Measurements from ENCODE around the gene AFAP1.

The AFAP1 gene

DNA sequence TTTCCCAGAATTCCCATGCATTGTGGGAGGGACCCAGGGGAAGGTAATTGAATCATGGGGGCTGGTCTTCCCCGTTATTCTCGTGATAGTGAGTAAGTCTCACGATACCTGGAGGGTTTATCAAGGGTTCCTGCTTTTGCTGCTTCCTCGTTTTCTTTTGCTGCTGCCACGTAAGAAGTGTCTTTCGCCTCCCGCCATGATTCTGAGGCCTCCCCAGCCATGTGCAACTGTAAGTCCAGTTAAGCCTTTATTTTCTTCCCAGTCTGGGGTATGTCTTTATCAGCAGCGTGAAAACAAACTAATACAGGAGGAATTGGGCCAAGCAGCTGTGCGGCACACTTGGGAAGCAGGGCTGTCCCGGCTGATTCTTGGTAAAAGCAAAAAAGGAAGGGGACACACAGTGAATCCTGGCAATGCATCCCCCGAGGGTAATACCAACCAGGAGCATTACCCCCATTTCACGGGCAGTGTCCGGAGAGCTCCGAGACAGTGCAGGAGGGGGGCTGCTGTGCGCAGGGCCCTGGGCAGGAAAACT is 185.7 kb downstream of the AFAP1 start:
- no peak for DNase-seq (ENCODE audit: low spot score)

DNA sequence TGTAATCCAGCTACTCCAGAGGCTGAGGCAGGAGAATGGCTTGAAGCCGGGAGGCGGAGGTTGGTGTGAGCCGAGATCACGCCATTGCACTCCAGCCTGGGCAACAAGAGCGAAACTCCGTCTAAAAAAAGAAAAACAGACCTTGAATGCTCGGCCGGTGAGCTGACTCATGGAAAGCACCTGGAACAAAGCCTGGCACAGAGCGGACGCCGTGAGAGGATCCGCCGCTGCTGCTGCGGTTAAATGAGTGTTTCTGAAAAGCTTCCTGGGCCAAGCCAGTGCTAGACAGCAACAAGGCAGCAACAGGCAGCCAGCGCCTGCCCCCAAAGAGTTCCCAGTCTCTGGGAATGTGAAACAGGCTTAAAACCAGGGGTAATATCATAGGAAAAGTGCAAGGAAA is 186.4 kb downstream of the AFAP1 start:
- DNase-seq (ENCODE audit: low spot score): no peak

DNA sequence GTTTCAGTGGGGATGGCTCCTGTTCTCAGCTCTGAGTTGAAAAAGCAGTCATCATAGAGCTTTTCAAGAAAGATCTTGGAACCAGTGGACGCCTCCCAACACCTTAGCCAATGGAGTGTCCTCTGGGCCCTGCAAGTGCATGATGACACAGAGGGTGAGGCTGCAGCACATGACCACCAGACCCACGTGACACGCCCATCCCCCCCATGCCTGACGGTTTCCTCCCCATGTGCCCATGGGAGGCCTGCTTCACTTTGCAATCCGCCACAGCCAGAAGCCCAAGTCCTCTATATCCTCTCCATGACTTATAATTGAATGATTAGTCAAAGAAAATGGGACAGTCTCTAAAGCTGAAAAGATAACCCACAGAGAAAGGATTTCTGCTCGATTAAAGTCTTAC is 187.0 kb downstream of the AFAP1 start:
- no peak for DNase-seq (ENCODE audit: low spot score)

DNA sequence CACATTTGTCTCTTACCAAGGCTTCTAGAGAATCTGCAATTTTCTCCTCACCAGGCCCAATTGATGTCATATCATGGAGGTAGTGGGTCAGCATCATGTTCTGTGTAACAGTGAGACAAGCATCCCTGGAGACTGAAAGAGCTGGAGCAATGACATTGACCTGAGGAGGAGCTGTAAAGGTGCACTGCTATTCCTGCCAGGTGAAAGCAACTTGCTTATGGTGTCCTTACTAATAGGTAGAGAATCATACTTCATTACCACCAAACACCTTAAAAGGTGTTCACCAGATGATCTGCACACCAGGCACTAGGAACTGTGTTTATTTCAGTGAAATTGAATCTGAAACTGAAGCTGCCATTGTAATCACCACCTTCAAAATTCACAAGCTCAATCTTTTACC is 188.7 kb downstream of the AFAP1 start:
- DNase-seq (ENCODE audit: low spot score): no peak

DNA sequence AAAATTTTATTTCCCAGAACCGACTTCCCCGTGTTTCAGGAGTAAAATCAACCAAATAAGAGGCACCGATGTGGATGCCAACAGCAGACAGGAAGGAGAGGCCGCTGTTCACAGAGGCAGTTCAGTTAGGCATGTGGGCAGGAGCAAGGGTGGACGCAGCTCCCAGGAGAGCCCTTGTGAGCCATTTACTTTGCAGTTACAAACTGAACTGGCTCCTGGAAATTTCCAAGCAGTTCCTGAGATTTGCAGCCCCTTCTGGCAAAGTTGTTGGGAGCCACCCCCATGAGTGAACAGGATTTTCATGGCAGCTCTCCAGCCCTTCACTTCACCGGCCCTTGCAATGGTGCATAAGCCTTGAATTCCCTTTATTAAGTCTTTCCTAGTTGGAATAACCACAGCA is 189.1 kb downstream of the AFAP1 start:
- no peak for DNase-seq (ENCODE audit: low spot score)

DNA sequence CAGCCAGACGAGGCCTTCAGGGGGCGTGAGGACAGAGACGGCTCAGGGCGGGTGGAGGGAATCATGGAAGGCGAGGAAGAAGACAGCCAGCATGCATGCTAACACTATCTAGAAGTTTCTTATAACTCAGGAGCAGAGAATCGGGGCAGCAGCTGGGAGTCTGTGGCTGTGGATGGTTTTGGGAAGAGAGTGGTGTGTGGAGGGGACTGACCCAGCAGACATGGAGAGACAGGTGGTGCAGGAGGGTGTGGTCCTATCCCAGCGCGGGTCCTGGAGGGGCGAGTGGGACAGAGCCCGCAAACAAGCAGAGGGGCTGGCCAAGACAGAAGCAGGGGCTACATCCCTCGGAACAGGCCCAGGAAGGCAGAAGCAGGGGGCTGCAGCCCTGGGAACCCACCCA is 192.1 kb downstream of the AFAP1 start:
- DNase-seq (ENCODE audit: low spot score): no peak

DNA sequence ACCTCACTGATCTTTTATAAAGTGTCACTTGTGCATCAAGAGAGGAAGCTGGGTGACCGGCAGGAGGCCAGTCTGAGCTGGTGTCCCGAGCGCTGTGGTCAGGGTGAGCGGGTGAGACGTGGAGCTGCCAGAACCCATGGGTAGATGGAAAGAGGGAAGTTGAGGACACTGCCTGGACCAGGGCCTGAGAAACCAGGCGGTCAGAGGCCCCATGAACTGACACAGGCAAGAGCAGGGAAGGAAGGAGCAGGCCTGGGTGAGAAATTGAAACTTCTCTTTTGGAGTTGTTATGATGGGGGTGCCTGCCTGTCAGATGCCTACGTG is 192.6 kb downstream of the AFAP1 start:
- DNase-seq (ENCODE audit: low spot score): no peak

DNA sequence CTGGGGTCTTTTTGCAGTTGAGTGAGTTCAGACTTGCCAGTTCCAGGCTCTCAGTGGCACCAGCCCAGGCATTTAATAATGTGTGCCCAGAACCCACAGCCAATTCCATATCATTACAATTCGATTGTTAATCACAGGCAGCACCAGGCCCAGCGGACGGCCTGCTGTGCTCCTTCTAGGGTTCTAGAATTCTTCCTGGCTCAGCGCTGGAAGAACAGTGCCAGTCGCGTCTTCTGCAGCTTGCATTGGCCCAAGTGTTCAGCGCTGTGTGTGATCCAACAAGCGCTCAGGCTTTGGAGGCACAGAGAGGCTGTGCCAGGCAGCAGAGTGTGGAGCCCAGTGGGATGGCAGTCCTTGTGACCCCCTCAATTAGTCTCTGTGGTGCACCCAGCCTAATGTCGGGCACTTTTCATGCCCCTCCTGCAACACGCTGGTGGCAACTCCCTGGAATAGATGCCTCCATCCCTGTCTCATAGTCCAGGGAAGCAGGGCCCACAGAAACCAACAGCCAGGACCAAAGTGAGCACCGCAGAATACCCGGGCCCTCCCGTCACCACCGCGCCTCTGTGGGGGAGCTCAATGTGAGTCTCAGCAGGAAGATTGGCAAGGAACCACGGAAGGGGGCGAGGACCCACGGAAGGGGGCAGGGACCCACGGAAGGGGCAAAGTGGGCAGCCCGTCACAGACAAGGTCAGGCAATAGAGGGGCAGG is 193.2 kb downstream of the AFAP1 start:
- DNase-seq (ENCODE audit: low spot score): no peak

DNA sequence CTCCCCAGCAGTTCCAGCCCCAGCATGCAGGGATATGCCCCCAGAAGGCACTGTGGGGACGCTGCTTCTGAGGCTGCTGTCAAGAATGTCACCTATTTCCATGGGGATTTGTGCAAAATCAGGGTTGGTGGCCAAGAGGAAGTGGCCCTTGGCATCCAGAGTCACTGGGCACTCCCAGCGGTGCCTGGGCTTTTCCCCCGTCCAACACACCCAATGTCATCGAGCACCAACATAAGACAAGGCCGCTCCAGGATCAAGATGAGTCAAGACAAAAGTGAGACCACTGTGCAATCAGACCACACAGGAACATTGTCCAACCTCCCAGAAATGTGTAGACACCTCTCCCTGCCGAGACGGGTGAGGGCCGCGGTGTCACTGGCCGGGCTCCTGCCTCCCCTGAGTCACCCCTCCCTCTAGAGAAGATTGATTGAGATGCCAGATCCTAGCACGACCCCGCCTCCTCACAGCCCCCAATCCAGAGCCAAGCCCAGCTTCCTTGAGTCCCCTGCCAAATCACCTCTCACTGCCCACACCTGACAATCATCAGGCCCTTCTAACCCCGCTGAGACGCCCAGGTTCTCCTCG is 194.3 kb downstream of the AFAP1 start:
- no peak for DNase-seq (ENCODE audit: low spot score)

DNA sequence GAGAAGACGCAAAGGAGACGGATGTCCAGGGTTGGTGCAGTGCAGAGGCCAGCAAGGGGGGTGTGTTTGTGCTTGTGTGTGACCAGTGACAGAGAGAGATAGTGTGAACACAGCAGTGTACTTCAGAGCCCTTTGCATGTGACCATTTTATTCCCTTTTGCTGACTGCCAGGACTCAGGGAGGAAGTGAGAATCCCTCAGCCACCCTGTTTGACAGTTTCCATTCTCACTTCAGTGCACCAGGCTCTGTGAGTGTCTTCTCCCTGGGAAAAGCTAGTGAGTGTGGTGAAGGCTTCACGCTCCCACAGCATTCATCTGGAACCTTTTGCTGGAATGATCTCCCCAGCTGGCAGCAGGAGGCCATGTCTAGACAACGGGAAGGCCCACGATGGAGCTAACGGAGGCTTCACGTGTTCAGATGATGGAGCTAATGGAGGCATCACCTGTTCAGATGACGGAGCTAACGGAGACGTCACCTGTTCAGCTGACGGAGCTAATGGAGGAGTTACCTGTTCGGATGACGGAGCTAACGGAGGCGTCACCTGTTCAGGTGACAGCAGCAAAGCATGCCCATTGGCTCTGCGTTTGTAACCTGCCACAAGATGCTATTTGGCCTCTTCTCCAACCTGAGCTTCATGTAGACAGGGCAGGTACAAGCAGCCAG is 195.4 kb downstream of the AFAP1 start:
- DNase-seq (ENCODE audit: low spot score): no peak

DNA sequence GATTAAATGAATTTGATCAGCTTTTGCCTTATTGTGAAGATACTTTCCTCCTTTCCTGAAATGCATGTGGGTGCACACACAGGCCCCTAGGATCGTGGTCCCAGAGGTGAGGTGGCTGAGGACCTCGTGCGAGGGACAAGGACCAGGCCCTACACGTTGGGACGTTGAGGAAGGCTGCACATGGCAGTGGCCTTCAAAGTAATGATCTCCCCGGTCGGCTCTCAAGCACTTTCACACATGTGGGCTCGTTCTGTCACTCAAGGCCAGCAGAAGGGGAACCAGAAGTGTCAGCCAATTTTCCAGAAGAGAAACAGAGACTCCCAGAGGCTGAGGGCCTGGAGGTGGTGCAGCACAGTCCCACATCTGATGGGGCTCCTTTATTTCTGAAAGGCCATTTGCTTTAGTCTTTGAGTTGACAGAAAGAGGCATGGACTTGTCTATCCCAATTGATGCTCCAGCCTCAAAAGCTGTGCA is 196.8 kb downstream of the AFAP1 start:
- no peak for DNase-seq (ENCODE audit: low spot score)

DNA sequence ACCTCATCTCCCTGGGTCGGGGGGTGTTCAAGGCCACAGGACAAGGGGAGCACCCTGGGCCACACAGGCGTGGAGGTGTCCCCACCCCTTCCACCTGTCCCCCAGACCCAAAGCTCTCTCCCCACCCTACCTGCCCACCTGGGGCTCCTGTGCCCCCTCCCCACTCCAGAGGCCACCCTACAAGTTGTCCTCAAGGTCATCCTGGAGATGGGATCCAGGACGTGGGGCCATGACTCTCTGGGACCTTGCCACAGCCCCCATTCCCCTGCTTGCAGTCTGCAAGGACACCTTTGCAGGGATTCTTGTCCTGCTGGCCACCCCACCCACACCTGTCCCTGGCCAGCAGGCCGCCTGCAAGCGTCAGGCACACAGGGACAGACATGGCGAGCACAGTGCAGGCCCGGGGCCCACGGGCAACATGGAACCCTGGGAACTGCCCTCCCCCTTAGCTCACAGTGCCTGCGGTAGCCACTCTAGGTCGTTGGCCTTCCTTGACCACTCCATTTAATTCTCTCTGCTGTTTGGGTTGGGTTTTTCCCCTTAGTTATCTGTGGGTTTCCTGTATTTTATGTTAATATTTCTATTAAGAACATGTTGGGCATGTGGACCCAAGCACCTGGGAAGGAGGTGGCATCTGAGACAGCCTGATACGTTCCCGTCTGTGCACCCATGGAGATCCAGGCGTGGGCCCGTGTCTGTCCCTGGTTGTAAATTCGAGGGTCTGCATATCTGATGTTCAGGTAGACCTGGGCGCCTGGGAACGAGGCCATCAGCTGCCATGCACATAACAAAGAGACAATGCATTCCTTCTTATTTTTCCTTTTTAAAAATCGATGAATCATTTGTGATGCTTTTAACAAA is 197.5 kb downstream of the AFAP1 start:
- DNase-seq (ENCODE audit: low spot score): no peak

DNA sequence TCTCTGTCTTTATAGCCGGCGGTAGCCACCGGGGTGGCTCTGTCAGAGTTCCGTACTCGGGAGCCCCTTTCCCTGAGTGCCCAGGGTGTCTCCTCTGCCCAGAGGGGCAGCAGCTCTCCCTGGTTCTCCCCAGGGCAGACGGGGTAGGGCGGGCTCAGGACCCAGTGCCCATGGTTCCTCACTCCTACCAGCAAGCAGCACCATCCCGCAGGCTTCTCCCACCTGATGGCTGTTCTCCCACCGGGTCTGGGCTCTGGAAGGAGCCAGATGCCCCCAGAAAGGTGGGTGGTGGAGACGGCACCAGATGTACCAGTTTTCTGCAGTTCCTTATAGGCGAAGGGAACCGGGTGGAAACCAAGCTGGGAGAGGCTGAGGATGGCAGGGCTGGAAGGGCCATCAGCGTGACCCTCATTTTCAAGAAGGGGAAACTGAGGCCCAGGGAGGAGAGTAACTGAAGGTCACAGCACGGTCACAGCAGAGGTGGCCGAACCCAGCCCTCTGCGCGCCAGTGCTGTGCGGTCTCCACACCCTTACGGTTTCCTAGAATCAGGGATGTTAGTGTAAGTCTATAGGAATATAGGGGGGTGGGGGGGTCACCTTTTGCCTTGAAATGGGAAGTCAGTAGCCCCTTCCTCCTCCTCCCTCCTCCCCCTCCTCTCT is 198.7 kb downstream of the AFAP1 start:
- DNase-seq (ENCODE audit: low spot score): no peak

DNA sequence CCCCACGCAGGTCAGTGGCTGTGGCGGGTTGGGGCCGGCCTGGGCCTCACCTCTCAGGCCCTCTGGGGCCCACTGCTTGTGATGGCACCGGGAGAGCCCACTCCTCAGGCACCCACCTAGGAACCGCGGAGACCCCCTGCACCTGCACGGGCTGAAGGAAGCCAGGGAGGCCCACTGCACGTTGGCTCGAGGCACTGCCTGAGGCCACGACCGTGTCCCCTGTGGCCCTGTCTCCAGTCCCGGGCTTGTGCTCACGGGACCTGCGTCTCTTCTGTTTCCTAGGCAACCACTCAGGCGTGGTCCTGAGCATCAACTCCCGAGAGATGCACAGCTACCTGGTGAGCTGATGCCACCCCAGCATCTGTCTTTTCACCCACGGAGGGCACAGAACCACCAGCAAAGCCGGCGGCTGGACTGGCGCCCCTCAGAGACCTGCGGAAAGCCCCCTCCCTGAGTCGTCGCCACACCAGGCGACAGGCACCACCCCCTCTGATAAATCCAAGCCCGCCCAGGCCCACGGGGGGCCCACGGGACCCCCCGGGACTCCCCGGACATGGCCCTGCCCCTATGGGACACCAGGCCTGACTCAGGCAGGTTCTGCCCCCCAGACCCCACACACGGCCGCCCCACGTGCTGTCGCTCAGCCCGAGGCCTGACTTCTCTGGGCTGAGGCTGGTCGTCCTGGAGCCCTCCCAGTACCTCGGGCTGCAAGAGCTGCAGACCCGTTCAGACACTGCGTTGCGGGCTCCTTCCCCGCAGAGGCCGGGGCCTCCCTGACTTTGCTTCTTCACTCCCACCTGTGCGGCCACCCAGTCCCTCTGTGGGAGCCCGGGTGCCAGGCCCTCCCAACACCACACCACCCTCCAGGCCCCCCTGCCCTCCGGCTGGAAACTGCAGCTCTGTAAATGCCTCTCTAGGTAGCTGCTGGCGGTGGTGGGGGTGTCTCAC is 199.5 kb downstream of the AFAP1 start:
- no peak for DNase-seq (ENCODE audit: low spot score)

DNA sequence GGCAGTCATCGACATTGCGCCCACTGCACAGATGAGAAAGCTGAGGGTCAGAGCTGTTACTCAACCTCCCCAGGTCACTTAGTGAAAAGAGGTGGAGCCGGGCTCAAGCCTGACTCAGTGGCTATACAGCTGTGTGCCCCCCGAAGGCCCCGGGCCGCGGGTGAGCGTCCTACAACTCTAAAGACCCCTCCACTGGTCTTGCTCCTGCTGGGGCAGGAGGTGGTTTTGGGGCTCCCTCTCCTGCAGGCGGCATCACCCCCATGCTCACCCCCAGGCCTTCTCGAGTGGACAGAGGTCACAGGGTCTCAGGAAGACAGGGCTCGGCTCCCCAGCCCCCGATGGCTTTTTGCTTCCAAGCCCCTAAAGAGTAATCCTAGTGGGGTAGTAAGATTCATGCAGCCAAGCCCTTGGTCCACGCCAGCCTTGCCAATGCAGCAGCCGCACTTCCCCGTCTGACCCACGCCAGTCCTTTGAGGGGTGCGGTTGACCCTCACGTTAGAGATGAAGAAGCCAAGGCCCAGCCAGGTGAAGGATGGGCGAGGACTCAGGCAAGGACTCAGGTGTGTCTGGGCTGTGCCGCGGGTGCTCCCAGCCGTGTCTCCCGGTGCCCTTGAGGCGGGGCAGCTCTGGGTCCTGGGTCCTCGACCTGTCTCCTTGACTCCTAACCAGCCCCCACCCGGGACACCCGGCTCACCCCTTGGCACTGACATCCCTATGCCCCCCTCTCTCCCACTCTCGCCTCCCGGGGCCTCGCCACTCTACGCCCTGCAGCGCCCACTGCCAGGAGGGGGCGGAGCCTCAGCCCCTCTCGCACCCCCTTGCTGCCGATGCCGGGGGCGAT is 200.4 kb downstream of the AFAP1 start:
- no peak for DNase-seq (ENCODE audit: low spot score)

DNA sequence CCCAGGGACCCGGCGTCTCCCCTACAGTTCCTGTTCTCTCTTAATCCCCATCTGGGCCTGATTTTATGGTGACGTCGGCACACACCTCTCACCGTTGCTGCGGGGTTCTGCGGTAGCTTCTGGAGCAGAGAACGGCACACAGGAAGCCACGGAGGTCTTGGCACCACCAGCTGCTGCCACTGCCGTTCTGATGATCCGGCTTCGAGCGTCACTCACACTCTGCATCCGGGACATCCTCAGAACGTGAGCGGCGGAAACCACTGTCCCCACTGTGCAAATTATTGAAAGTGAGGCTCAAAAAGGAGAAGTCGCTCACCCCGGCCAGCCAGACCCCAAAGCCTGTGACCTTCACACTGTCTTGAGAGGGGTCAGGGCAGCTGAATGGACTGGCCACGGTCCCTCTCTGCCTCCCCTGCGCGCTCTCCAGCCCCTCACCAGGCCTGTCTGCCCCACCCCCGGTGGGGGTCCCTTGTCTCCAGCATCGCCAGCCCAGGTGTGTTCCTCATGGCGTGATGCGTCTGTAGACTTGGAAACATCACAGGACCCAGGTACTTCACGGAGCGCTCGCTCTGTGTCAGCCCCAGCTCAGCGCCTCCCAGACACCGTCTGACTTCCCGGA is 201.1 kb downstream of the AFAP1 start:
- no peak for DNase-seq (ENCODE audit: low spot score)

DNA sequence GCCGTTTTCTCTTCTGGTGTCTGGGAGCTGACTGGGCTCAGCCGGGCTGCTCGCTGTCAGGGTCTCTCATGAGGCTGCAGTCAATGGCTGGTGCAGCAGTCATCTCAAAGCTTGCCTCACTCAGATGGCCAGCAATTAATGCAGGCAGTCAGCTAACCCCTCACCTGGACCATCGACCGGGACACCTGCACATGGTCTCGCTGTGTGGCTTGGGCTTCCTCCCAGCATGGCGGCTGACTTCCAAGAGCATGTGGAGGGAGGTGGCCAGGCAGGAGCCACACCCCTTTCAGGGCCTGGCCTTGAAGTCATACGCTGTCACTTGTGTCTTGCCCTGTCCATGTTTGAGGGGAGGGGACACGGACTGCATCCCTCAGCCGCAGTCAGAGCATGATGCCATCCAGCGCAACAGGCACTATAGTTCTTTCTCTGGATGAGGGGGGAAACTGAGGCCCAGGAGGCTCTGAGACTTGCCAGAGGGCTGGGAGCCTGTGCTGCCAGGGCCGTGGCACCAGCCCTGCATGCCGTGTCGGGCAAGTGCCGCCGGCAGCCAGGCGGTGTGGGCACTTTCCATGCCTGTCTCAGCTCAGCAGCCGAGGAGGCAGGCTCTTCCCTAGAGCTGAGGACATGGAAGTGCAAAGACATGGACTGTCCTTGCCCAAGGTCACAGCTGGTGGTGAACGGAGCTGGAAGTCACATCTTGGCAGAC is 201.8 kb downstream of the AFAP1 start:
- DNase-seq (ENCODE audit: low spot score): no peak

DNA sequence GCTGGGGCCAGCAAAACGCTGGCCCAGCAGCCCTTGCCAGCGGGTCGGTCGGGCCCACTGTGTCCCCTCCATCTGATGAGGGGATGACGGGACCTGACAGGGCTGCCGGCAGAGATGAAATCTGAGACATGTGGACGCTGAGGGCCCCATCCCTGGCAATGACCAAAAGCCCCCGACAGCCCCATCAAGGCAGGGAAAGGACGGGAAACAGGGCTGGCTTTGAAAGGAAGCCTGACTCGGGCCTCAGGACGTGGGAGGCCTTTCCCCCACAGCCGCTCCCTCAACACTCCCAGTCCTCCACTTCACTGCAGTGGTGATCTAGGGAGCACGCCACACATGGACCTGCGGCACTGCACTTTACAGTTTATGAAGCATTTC is 202.4 kb downstream of the AFAP1 start:
- no peak for DNase-seq (ENCODE audit: low spot score)

All from RKO (cell line).